Stomach smooth muscle (tissue), 2 donors: ENCODE results near the gene TMEM135.
A peak's percentile ranks its signal among the peaks of the same experiment; 100 is the strongest.
"Not testable (repeated sequence)": the region's sequence is repeated elsewhere in the genome, so short reads cannot be mapped to it uniquely, and the experiment has no call there.

ENCODE experiments used
- H3K27ac ChIP-seq: one replicate; pipeline ENCODE4 v1.7.0; 2013; ENCODE audit warnings: mild to moderate bottlenecking, low read length, inconsistent platforms
- H3K27me3 ChIP-seq, 2 donors: one replicate each; pipeline ENCODE4 v1.7.0; 2013; ENCODE audit warnings: low read length in 2 of 2; ENCODE audit not compliant: insufficient read depth in 2 of 2, control insufficient read depth in 1 of 2
- H3K36me3 ChIP-seq, 2 donors: one replicate each; pipeline ENCODE4 v1.7.0; 2013; ENCODE audit warnings: low read length in 2 of 2; ENCODE audit not compliant: control insufficient read depth in 2 of 2, insufficient read depth in 2 of 2
- H3K4me1 ChIP-seq: one replicate; pipeline ENCODE4 v1.7.0; 2013; ENCODE audit warnings: low read length; ENCODE audit not compliant: control insufficient read depth, insufficient read depth
- H3K4me3 ChIP-seq, 2 donors: one replicate each; pipeline ENCODE4 v1.7.0; 2013; ENCODE audit warnings: low read length in 2 of 2
- H3K9ac ChIP-seq, 2 donors: one replicate each; pipeline ENCODE4 v1.7.0; 2013; ENCODE audit warnings: low read length in 2 of 2, mild to moderate bottlenecking in 1 of 2
- H3K9me3 ChIP-seq, 2 donors: one replicate each; pipeline ENCODE4 v1.7.0; 2013; ENCODE audit warnings: low read length in 2 of 2; ENCODE audit not compliant: control insufficient read depth in 2 of 2
- donor health status: healthy.
- donor health status: Pancreatic carcinoma.

TMEM135 gene

GRCh38 chr11:87020764-87021365, 16.9 kb upstream of the TMEM135 start:
- no peak overlapping the region for H3K4me3 ChIP-seq
- no peaks in the 10 kb centered on the region for H3K4me1 ChIP-seq
- no peak overlapping the region for H3K9ac ChIP-seq
- no peaks in the 10 kb centered on the region for H3K36me3 ChIP-seq
- no peaks in the 10 kb centered on the region for H3K9me3 ChIP-seq
- no peaks in the 10 kb centered on the region for H3K27me3 ChIP-seq
- H3K27ac ChIP-seq = no peak overlapping the region

GRCh38 chr11:87022254-87022653, 15.5 kb upstream of the TMEM135 start:
- H3K4me1 ChIP-seq = no peaks in the 10 kb centered on the region
- no peak overlapping the region for H3K27ac ChIP-seq
- H3K36me3 ChIP-seq = no peaks in the 10 kb centered on the region
- no peaks in the 10 kb centered on the region for H3K27me3 ChIP-seq
- no peak overlapping the region for H3K9ac ChIP-seq
- no peak overlapping the region for H3K4me3 ChIP-seq
- no peaks in the 10 kb centered on the region for H3K9me3 ChIP-seq

- no peak overlapping the region for H3K4me3 ChIP-seq
- no peaks in the 10 kb centered on the region for H3K4me1 ChIP-seq
- no peak overlapping the region for H3K9ac ChIP-seq
- H3K9me3 ChIP-seq = no peaks in the 10 kb centered on the region
- H3K27ac ChIP-seq = no peak overlapping the region
- no peaks in the 10 kb centered on the region for H3K36me3 ChIP-seq
- H3K27me3 ChIP-seq = no peaks in the 10 kb centered on the region
Measured at GRCh38 chr11:87022738-87023137, 15.0 kb upstream of the TMEM135 start.

- not testable (repeated sequence) for H3K4me1 ChIP-seq, H3K27ac ChIP-seq, H3K9ac ChIP-seq, H3K9me3 ChIP-seq, H3K36me3 ChIP-seq, H3K27me3 ChIP-seq, H3K4me3 ChIP-seq
Measured at GRCh38 chr11:87026415-87026814, 11.3 kb upstream of the TMEM135 start.

GRCh38 chr11:87030458-87031054, 7.2 kb upstream of the TMEM135 start:
- H3K4me3 ChIP-seq = no peak overlapping the region
- H3K36me3 ChIP-seq = no peaks in the 10 kb centered on the region
- no peaks in the 10 kb centered on the region for H3K4me1 ChIP-seq
- no peak overlapping the region for H3K9ac ChIP-seq
- H3K27ac ChIP-seq = no peak overlapping the region
- no peaks in the 10 kb centered on the region for H3K9me3 ChIP-seq
- H3K27me3 ChIP-seq = no peaks in the 10 kb centered on the region

GRCh38 chr11:87031433-87032170, 6.1 kb upstream of the TMEM135 start:
- no peak overlapping the region for H3K4me3 ChIP-seq
- H3K9ac ChIP-seq = no peak overlapping the region
- no peaks in the 10 kb centered on the region for H3K4me1 ChIP-seq
- H3K36me3 ChIP-seq = no peaks in the 10 kb centered on the region
- no peak overlapping the region for H3K27ac ChIP-seq
- H3K9me3 ChIP-seq = no peaks in the 10 kb centered on the region
- no peaks in the 10 kb centered on the region for H3K27me3 ChIP-seq

- Histone ChIP-seq H3K9ac (no peak overlapping the region), H3K27ac (no peak overlapping the region), H3K27me3 (no peaks in the 10 kb centered on the region), H3K4me1 (peaks cover 11% of the 10 kb centered on the region), H3K36me3 (no peaks in the 10 kb centered on the region), H3K9me3 (no peaks in the 10 kb centered on the region), H3K4me3 (no peak overlapping the region)
Measured at GRCh38 chr11:87033561-87033960, 4.2 kb upstream of the TMEM135 start.

- no peak overlapping the region for H3K27ac ChIP-seq
- peaks cover 18% of the 10 kb centered on the region for H3K4me1 ChIP-seq
- H3K9me3 ChIP-seq = no peaks in the 10 kb centered on the region
Measured at GRCh38 chr11:87035976-87036583, 1.7 kb upstream of the TMEM135 start.

GRCh38 chr11:87036756-87037449, 831 bp upstream of the TMEM135 start:
- Histone ChIP-seq H3K9ac (peak overlapping the region; percentile 78), H3K9me3 (no peaks in the 10 kb centered on the region), H3K4me3 (peak overlapping the region; percentile 88), H3K27me3 (no peaks in the 10 kb centered on the region), H3K36me3 (no peaks in the 10 kb centered on the region), H3K27ac (peak overlapping the region; percentile 60), H3K4me1 (peaks cover 18% of the 10 kb centered on the region)

More at GRCh38 chr11:87035976-87036583, 1.7 kb upstream of the TMEM135 start:
- H3K9ac ChIP-seq = no peak overlapping the region
- H3K27me3 ChIP-seq = no peaks in the 10 kb centered on the region
- no peaks in the 10 kb centered on the region for H3K36me3 ChIP-seq
- no peak overlapping the region for H3K4me3 ChIP-seq

GRCh38 chr11:87038235-87038977, 672 bp downstream of the TMEM135 start:
- H3K27me3 ChIP-seq = no peaks in the 10 kb centered on the region
- no peaks in the 10 kb centered on the region for H3K9me3 ChIP-seq
- H3K36me3 ChIP-seq = no peaks in the 10 kb centered on the region
- peak overlapping the region; percentile 69 to 78 for H3K9ac ChIP-seq
- peak overlapping the region; percentile 60 for H3K27ac ChIP-seq
- peaks cover 18% of the 10 kb centered on the region for H3K4me1 ChIP-seq
- H3K4me3 ChIP-seq = peak overlapping the region; percentile 88
